ENCODE measurements around the gene CD3E.
A peak's percentile ranks its signal among the peaks of the same experiment; 100 is the strongest.

Gene CD3E

DNA sequence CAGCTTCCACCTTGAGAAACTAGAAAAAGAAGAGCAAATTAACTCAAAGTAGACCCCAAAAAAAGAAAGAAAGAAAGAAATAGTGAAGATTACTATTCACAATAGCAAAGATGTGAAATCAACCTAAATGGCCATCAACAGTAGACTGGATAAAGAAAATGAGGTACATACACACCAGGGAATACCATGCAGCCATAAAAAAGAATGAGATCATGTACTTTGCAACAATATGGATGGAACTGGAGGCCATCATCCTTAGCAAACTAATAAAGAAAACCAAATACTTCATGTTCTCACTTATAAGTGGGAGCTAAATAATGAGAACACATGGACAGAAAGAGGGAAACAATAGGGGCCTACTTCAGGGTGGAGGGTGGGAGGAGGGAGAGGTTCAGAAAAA, 24.2 kb downstream of the CD3E start:
- no peak for DNase-seq

DNA sequence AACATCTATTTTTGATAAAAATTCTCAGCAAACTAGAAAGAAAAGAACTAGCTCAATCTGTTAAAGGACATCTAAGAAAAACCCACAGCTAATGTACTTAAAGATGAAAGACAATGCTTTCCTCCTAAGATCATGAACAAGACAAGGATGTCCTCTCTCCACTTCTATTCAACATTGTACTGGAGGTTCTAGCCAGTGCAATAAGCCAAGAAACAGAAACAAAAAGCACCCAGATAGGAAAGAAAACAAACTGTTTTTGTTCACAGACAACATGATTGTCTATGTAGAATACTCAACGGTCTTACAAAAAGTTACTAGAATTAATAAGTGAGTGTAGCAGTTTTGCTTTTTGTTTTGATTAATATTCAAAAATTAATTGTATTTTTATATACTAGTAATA, 30.2 kb downstream of the CD3E start:
- no peak for DNase-seq

DNA sequence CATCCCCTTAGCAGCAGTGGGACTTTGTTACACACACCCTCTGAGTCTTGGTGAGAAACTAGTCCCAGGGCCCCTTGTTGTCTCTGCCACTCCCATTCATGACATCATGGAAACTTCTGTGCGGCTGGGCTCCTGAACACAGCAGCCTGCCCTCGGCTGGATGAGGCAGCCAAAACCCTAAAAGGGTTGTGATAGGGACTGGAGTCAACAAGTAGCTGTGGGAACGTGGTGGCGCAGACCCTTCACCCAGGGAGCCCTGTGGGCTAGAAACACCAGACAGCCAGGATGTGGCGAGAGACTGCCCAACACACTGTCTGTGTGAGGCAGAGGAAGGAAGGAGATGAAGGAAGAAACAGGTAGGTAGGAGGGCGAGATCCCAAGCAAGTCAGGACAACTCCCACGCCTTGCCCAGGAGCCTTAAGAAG, 34.1 kb downstream of the CD3E start:
- no peak for DNase-seq

DNA sequence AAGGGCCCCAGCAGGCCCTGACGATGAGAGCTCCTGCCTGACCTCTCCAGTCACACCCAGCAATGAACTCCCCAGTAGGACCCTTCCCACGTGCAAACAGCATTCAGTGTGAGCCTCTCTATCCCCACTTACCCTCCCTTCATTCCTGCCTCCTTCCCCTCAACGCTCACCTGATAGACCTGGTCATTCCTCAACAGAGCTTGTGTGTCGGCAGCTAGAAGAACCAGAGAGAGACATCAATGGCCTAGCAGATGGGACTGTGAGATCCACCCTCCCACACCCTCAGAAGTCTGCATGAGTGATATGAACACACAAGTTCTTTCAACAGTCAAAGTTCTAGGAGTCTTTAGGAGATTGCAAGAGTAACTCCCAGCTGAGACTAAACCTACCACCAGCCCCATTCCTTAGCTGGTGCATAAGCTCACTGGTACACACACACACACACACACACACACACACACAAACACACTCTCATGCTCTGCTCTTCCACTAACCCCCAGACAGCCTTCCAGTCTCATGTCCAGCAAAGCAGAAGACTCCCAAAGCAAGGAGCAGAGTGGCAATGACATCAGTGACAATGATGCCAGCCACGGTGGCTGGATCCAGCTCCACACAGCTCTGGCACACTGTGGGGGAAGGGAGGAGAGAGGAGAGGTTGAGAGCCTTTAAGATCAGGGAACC, 34.9 kb downstream of the CD3E start:
- DNase-seq = no peak

DNA sequence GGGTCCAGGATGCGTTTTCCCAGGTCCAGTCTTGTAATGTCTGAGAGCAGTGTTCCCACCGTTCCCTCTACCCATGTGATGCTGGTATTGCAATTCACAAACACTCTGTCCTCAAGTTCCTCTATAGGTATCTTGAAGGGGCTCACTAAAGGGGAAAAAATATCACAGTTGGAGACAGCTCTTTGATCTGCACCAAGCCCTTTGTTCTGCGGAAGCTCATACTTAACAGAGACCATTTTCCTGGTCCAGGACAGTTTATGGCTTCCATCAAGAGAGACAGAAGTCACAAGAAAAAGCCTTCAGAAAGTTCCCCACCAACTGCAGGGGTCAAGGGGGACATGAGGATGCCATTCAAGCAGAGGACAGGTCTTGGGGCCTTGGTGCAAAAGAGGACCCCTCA, 35.9 kb downstream of the CD3E start:
- DNase-seq = no peak

DNA sequence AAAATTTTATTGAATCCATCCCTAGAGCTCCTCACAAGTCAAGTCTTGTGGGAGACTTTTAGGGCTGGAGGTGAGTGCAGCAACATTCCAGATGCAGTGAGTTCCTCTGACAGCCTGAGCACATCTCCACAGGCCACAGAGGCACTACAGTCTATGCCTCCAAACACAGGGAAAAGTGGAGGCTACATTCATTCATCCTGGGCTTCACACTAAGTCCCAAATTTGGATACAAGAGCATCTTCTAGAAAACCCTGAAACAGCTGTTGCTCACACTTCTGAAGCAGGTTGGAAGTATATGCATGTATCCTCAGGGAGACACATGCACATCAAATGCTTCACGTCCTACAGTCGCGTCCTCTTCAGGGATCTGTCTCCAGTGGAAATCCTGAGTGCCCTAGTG, 36.7 kb downstream of the CD3E start:
- DNase-seq = no peak

DNA sequence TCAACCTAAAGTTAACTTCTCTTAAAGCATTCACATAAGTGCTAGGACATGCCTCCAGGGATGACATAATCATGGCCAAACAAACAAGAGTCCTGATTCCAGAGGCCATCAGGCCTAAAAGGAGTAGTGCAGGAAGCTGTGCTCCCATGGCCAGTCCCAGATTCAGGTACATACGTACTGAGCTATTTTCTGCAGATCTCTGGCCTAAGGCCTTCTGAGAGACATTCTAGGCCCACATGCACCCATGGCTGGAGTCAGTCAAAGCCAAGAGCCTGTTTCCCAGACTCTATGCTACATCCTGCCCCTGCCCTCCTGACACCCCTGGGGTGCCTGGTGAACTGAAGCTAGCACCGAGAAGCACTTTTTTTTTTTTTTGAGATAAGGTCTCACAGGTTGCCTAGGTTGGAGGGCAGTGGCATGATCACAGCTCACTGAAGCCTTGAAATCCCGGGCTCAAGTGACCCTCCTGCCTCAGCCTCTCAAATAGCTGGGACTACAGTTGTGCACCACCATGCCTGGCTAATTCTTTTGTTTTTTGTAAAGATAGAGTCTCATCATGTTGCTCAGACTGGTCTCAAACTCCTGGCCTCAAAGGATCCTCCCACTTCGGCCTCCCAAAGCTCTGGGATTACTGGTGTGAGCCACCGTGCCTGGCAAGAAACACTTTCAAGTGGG, 37.4 kb downstream of the CD3E start:
- DNase-seq = no peak

DNA sequence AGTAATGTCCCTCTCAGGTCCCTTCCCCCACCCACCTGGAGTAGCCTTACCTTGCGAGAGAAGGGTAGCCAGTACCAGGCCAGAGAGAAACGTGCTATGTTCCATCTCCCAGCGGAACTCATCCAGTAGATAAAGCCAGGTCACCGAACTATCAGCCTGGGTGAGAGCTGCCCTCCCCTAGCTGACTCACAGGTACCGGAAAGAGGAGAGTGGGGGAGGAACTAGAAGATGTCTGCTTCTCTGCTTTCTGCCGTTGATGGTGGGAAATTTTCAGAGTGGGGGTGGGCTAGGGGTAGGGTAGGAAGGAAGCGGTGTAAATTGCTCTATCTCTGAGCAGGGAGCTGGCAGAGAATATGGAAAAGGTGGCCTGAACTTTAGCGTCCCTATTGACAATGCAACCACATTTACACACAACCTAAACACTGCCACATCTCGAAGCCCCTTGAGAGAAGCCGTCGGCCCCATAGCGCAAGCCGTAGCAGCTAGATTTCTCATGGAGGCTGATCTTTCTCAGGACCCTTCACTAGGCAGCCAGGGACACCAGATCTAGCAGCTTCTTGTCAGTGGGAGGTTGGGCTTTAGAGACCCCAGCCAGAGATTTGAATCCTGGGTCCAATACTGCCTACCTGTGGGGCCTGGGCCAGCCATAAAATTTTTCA, 38.1 kb downstream of the CD3E start, which contains the start of gene CD3D:
Gene CD3D, minus strand, starts transcription at position 203 of the 659 bp plus-strand sequence. Its CDS starts 98 bp downstream, at position 105.
- no peak for DNase-seq

DNA sequence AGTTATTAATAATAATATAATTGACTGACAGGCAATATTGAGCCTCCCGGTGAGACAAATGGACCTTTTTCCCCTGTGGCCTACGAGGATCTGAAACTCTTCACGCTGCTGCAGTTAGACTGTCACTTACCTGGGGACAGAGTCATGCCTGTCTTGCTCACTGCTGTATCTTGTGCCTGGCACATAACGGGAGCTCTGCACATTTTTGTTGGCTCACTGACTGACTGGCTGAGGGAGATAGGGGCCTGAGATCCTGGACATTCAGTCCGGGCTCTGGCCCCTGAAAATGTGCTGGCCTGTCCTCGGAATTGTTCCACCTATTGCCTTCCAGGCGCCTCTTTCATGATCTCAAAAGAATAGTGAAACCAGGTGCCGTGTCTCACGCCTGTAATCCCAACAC, 38.7 kb downstream of the CD3E start:
- DNase-seq = no peak

DNA sequence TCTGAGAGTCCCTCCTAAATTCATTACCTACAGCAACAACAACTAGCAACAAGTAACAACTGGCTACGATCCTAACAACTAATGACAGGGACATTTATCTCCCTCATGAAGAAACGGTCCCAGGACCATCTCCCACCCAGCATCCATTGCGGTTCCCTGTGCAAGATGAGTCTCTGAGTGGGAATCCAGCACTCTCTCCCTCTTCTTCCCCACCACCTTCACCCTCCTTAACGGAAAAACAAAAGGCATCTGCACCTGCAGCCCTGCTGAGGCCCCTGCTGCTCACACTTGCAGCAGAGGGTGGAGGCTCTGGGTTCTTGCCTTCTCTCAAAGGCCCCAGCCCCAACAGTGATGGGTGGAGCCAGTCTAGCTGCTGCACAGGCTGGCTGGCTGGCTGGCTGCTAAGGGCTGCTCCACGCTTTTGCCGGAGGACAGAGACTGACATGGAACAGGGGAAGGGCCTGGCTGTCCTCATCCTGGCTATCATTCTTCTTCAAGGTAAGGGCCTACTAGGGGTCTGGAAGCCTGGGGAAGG, 39.5 kb downstream of the CD3E start, which contains the start of gene CD3G:
Gene CD3G, plus strand, starts transcription at position 364 of the 535 bp plus-strand sequence. Its CDS starts 80 bp downstream, at position 444.
- DNase-seq = no peak

DNA sequence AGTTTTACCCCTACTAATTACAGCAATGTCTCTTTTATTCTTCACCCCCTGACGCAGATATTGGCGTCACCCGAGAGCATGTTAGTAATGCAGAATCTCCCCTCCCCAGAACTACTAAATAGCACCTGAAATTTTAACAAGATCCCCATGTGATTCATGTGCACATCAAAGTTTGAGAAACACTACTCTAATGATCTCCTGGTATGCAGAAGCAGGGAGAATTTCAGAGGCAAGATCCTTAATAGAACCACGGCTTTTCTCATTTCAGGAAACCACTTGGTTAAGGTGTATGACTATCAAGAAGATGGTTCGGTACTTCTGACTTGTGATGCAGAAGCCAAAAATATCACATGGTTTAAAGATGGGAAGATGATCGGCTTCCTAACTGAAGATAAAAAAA, 44.9 kb downstream of the CD3E start:
- no peak for DNase-seq

DNA sequence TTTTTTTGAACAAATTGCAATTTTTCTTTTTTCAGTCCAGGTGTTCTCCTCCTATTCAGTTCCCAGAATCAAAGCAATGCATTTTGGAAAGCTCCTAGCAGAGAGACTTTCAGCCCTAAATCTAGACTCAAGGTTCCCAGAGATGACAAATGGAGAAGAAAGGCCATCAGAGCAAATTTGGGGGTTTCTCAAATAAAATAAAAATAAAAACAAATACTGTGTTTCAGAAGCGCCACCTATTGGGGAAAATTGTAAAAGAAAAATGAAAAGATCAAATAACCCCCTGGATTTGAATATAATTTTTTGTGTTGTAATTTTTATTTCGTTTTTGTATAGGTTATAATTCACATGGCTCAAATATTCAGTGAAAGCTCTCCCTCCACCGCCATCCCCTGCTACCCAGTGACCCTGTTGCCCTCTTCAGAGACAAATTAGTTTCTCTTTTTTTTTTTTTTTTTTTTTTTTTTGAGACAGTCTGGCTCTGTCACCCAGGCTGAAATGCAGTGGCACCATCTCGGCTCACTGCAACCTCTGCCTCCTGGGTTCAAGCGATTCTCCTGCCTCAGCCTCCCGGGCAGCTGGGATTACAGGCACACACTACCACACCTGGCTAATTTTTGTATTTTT, 48.7 kb downstream of the CD3E start:
- DNase-seq = no peak

DNA sequence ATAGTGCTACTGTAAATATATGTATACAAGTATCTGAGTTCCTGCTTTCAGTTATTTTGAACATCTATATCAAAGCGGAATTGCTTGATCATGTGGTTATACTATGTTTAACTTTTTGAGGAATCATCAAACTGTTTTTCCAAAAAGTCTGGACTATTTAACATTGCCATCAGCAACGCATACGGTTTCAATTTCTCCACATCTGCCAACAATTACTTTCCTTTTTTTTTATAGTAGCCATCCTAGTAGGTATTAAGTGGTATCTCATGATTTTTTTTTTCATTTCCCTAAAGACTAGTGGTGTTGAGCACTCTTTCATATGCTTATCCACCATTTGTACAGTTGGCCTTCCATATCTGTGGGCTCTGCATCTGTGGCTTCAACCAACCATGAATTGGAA, 53.5 kb downstream of the CD3E start:
- DNase-seq = no peak

DNA sequence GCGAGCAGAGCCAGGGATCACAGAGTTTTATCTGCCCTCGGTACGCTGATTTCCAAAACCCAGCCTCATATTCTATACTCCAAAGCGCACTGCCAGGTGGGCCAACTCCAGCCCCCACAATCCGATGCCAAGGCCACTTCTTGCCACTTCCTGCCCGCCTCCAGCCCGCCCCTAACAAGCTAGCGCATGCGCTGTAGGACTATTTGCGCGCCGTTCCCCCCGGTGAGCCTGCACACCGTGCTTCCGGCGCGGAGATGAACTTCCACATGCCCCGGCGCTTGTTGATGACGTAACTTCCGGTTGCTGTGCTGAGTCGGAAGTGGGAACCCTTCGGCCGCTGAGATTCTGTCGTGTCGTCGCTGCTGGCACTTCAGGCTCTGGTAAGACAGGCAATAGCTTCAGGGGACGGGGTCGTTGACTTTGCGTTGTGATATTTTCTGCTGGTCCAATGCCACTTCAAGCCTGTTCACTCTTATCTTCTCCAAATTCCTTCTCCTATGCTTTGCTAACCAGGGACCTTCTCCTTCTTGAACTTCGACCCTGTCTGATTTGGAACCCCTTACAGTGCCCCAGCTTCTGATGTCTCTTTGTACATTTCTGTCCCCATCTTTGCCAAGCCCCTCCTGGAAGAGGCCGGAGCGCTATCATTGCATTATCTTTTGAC, 54.9 kb downstream of the CD3E start, which contains the start of gene UBE4A:
Gene UBE4A, plus strand, starts transcription at position 306 of the 664 bp plus-strand sequence. CDS start 5,481 bp downstream, outside the sequence.
- DNase-seq = peak; percentile 90 to 95

DNA sequence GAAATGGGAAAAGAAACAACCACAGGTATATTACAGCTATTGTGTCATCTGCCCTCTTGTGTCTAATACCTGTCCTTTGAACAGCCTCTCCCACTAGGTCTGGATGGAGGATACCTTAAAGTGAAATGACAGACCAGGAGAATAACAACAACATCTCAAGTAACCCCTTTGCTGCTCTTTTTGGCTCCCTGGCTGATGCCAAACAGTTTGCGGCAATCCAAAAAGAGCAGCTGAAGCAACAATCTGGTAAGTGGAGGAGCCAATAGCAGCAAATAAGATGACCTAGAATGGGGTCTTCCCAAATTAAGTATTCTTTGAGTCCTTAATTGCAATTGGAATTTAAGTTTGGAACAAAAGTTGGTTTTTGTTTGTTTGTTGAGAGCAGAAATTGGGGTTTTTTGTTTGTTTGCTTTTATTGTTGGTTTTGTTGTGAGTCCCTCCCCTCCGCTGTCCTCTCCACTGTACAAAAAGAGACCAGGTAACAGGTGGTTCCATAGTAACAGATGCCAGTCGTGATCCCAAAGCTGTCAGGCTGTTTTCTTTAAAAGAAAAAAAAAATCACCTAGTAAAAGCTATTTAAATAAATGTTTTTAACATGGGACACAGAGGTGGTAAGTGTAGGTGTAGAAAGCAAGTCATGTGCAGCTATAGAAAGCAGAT, 60.6 kb downstream of the CD3E start:
- DNase-seq = no peak

Measured in NCI-H1930 (cell line).